Hepatocyte (in vitro differentiated cells): ENCODE data around the gene TEX48. TPM values are rescaled to one million over a fixed set of nuclear protein-coding genes. Genes with fewer than 3 reads are reported as not detected.

ENCODE experiments used
- DNase-seq: peaks from one replicate; pipeline ENCODE4 v3.0.0-alpha.2; 2016; ENCODE audit warnings: low spot score
- H2AFZ ChIP-seq: fragments of 200-600 bp; sonication (generic); 2 replicates; pipeline ENCODE4 v1.6.0; 2016; ENCODE audit warnings: antibody characterized with exemption, mild to moderate bottlenecking
- H3K27ac ChIP-seq: fragments of 200-600 bp; sonication (generic); 2 replicates; pipeline ENCODE4 v1.5.1; 2016; ENCODE audit warnings: mild to moderate bottlenecking
- H3K27me3 ChIP-seq: fragments of 200-600 bp; sonication (generic); 2 replicates; pipeline ENCODE4 v1.6.1; 2016
- H3K36me3 ChIP-seq: fragments of 200-600 bp; sonication (generic); replicated peaks from 2 replicates; pipeline ENCODE4 v1.5.1; 2016; ENCODE audit warnings: low read depth; ENCODE audit not compliant: insufficient read depth
- H3K4me1 ChIP-seq: fragments of 200-600 bp; sonication (generic); 2 replicates; pipeline ENCODE4 v1.5.1; 2016; ENCODE audit warnings: mild to moderate bottlenecking, moderate library complexity; ENCODE audit not compliant: insufficient read depth
- H3K4me2 ChIP-seq: fragments of 200-600 bp; sonication (generic); 2 replicates; pipeline ENCODE4 v1.6.0; 2016
- H3K4me3 ChIP-seq: fragments of 200-600 bp; sonication (generic); 2 replicates; pipeline ENCODE4 v1.5.1; 2016; ENCODE audit warnings: mild to moderate bottlenecking
- H3K79me2 ChIP-seq: fragments of 200-600 bp; sonication (generic); 2 replicates; pipeline ENCODE4 v1.6.0; 2017; ENCODE audit warnings: mild to moderate bottlenecking
- H3K9me2 ChIP-seq: fragments of 200-600 bp; sonication (generic); replicated peaks from 2 replicates; pipeline ENCODE4 v1.6.0; 2017; ENCODE audit warnings: mild to moderate bottlenecking; ENCODE audit not compliant: insufficient read depth
- H3K9me3 ChIP-seq: fragments of 200-600 bp; sonication (generic); 2 replicates; pipeline ENCODE4 v1.5.1; 2016; ENCODE audit warnings: low read depth, mild to moderate bottlenecking
- H4K20me1 ChIP-seq: fragments of 200-600 bp; sonication (generic); 2 replicates; pipeline ENCODE4 v1.6.0; 2016; ENCODE audit warnings: mild to moderate bottlenecking; ENCODE audit not compliant: insufficient read depth, poor library complexity, severe bottlenecking
- CTCF ChIP-seq: fragments of 200-600 bp; sonication (generic); IDR thresholded peaks from 2 replicates; pipeline ENCODE4 v1.5.1; 2016; ENCODE audit warnings: antibody characterized with exemption, mild to moderate bottlenecking; ENCODE audit not compliant: poor library complexity
- EZH2 ChIP-seq: fragments of 200-600 bp; sonication (generic); IDR thresholded peaks from 2 replicates; pipeline ENCODE4 v1.6.1; 2016; ENCODE audit warnings: antibody characterized with exemption, mild to moderate bottlenecking, borderline replicate concordance
- EZH2phosphoT487 ChIP-seq: fragments of 200-600 bp; sonication (generic); IDR thresholded peaks from one replicate; pipeline ENCODE4 v1.6.1; 2018; ENCODE audit warnings: antibody characterized with exemption, mild to moderate bottlenecking, low read depth, moderate library complexity; ENCODE audit not compliant: unreplicated experiment, severe bottlenecking
- WGBS: methylation state at CpG from one replicate; pipeline ENCODE4 v1.1.6; 2016; ENCODE audit warnings: low lambda C conversion rate; ENCODE audit errors: missing lambda C conversion rate; 5-methylcytosine and 5-hydroxymethylcytosine counted together
- polyA plus RNA-seq: library from polyadenylated mRNA; unstranded; fragments of >200 nt; fragmentation: Nextera tagmentation; extraction: Ambion mirVana; gene quantifications from 2 replicates; pipeline ENCODE4 v1.2.1, GENCODE V29; 2016
- total RNA-seq: library from RNA; depleted of rRNA; stranded (reverse); fragments of >200 nt; gene quantifications from 2 replicates; pipeline ENCODE4 v1.2.3, GENCODE V29; 2014

TEX48 gene
- total and polyA plus RNA-seq, 2 experiments from 2014 or later = not detected

- no peaks in the 10 kb centered on the region for H3K4me1 ChIP-seq
- no peaks in the 10 kb centered on the region for H3K9me3 ChIP-seq
- H3K36me3 ChIP-seq = no peaks in the 10 kb centered on the region
- TF ChIP-seq CTCF (peak; percentile 69), EZH2 (no peak)
- no peak overlapping the region for H3K4me2 ChIP-seq
- no peak overlapping the region for H3K4me3 ChIP-seq
- H3K27me3 ChIP-seq = peaks cover 5% of the 10 kb centered on the region
- WGBS = 40% methylated on average over 10 of the region's 10 CpGs
- H4K20me1 ChIP-seq = no peaks in the 10 kb centered on the region
- peak; percentile 68 for DNase-seq
- no peak overlapping the region for H3K27ac ChIP-seq
- no peaks in the 10 kb centered on the region for H3K79me2 ChIP-seq
- no peak overlapping the region for H2AFZ ChIP-seq
- H3K9me2 ChIP-seq = no peaks in the 10 kb centered on the region
These were observed 19.7 kb downstream of the TEX48 start for GRCh38 chr9:114662081-114662989.

- Histone ChIP-seq H3K9me3 (no peaks in the 10 kb centered on the region), H3K4me2 (no peak within 1 kb of the TSS), H3K36me3 (no peaks in the 10 kb centered on the region), H2AFZ (no peak within 1 kb of the TSS), H3K79me2 (no peaks in the 10 kb centered on the region), H3K4me1 (no peaks in the 10 kb centered on the region), H3K27ac (no peak within 1 kb of the TSS), H3K27me3 (peaks cover 5% of the 10 kb centered on the region), H3K4me3 (no peak within 1 kb of the TSS), H4K20me1 (no peaks in the 10 kb centered on the region), H3K9me2 (no peaks in the 10 kb centered on the region)
- no peak for DNase-seq
- TF ChIP-seq EZH2 = no peak
- no peak for TF ChIP-seq EZH2phosphoT487
- no peak for TF ChIP-seq CTCF
- 92% methylated on average over 6 of the region's 6 CpGs for WGBS
These were observed 24.3 kb downstream of the TEX48 start, which contains the start of gene TEX53 for GRCh38 chr9:114657705-114658104. TEX53 (minus strand) TSS chr9:114657805; CDS start chr9:114657774, 31 bp downstream.

- Histone ChIP-seq H4K20me1 (no peaks in the 10 kb centered on the region), H3K27ac (no peak overlapping the region), H3K79me2 (no peaks in the 10 kb centered on the region), H3K27me3 (peaks cover 2% of the 10 kb centered on the region), H3K36me3 (no peaks in the 10 kb centered on the region), H3K4me3 (no peak overlapping the region), H3K9me3 (no peaks in the 10 kb centered on the region), H2AFZ (no peak overlapping the region), H3K9me2 (no peaks in the 10 kb centered on the region), H3K4me1 (no peaks in the 10 kb centered on the region), H3K4me2 (no peak overlapping the region)
- TF ChIP-seq EZH2 (no peak), EZH2phosphoT487 (no peak), CTCF (no peak)
- no peak for DNase-seq
- 89% methylated on average over 12 of the region's 12 CpGs for WGBS
These were observed 25.7 kb downstream of the TEX48 start for GRCh38 chr9:114656301-114656700.
